GM12878 (cell line): Measurements from ENCODE around the gene AKR1C3. TPM values are rescaled to one million over a fixed set of nuclear protein-coding genes. Genes with fewer than 3 reads are reported as not detected.

ENCODE experiments used
- ATAC-seq: fragments of 200-7000 bp; cut with Tn5 transposase; 3 replicates; pipeline ENCODE4 v1.9.1; 2020; ENCODE audit warnings: mild to moderate bottlenecking, moderate library complexity
- BruUV-seq: library from RNA; stranded (reverse); fragments of 400-500 nt; replicated peaks from 2 replicates; lab custom pipeline; 2021; lab: Mats Ljungman, UMichigan
- CTCF ChIA-PET: fragments of 300-600 bp; sonication (Branson Sonifier 250); formaldehyde crosslinking; extraction: SDS; loops from one replicate; lab custom pipeline; 2021; ENCODE audit warnings: inconsistent platforms; lab: Yijun Ruan, JAX
- POLR2A ChIA-PET: fragments of 350-600 bp; formaldehyde crosslinking; extraction: SDS; loops from one replicate; lab custom pipeline; 2021; ENCODE audit warnings: inconsistent platforms; lab: Charles Lee
- RAD21 ChIA-PET: fragments of 300-600 bp; sonication (Branson Sonifier 250); formaldehyde crosslinking; loops from one replicate; lab custom pipeline; 2023; ENCODE audit warnings: antibody characterized with exemption; ENCODE audit not compliant: unreplicated experiment; lab: Charles Lee
- SMC1A ChIA-PET: fragments of 300-600 bp; sonication (Branson Sonifier 250); formaldehyde crosslinking; loops from one replicate; lab custom pipeline; 2023; ENCODE audit not compliant: unreplicated experiment, uncharacterized antibody; lab: Charles Lee
- DNase-seq: peaks from one replicate; pipeline ENCODE4 v3.0.0-alpha.2; 2011; ENCODE audit warnings: low read depth, low spot score
- FAIRE-seq: peaks from 3 replicates; lab custom pipeline; 2011; peaks lifted over from hg19 to GRCh38; lab: Jason Lieb, UNC
- H2AFZ ChIP-seq: 2 replicates; pipeline ENCODE4 v1.6.0; 2011; ENCODE audit warnings: low read depth, low read length, control low read depth; ENCODE audit not compliant: control insufficient read depth
- H3K27ac ChIP-seq: 2 replicates; pipeline ENCODE4 v1.5.1; 2011; ENCODE audit warnings: control low read depth; ENCODE audit not compliant: control insufficient read depth, insufficient read depth
- H3K27me3 ChIP-seq, 2 experiments: replicated peaks in 1 of 2; 2 replicates each; pipeline versions ENCODE4 v1.6.0 to v1.6.1; 2011; ENCODE audit warnings: low read length in 1 of 2; ENCODE audit not compliant: control insufficient read depth in 2 of 2, insufficient read depth in 2 of 2
- H3K36me3 ChIP-seq, 2 experiments: 2 replicates each; pipeline ENCODE4 v1.5.1; 2011; ENCODE audit warnings: low read length in 1 of 2; ENCODE audit not compliant: control insufficient read depth in 2 of 2, insufficient read depth in 2 of 2
- H3K4me1 ChIP-seq: 2 replicates; pipeline ENCODE4 v1.6.1; 2011; ENCODE audit warnings: mild to moderate bottlenecking, low read length, moderate library complexity, mixed read lengths; ENCODE audit not compliant: control insufficient read depth, insufficient read depth
- H3K4me2 ChIP-seq: 2 replicates; pipeline ENCODE4 v1.6.0; 2011; ENCODE audit warnings: control low read depth; ENCODE audit not compliant: control insufficient read depth, insufficient read depth
- H3K4me3 ChIP-seq: fragments of 200-600 bp; sonication (generic); 2 replicates; pipeline ENCODE4 v1.5.1; 2016
- H3K79me2 ChIP-seq: 2 replicates; pipeline ENCODE4 v1.6.0; 2011; ENCODE audit warnings: low read length; ENCODE audit not compliant: control insufficient read depth, insufficient read depth
- H3K9ac ChIP-seq: 2 replicates; pipeline ENCODE4 v1.8.0; 2011; ENCODE audit warnings: low read length, control low read depth, mixed read lengths; ENCODE audit not compliant: control insufficient read depth, insufficient read depth
- H3K9me3 ChIP-seq: replicated peaks from 3 replicates; pipeline ENCODE4 v1.5.1; 2011; ENCODE audit warnings: mild to moderate bottlenecking, low read length; ENCODE audit not compliant: control insufficient read depth, insufficient read depth
- H4K20me1 ChIP-seq: 2 replicates; pipeline ENCODE4 v1.6.0; 2011; ENCODE audit not compliant: control insufficient read depth, insufficient read depth
- BACH1 ChIP-seq: fragments of 450-650 bp; IDR thresholded peaks from 2 replicates; pipeline ENCODE4 v1.6.1; 2017; ENCODE audit warnings: mild to moderate bottlenecking, borderline replicate concordance
- ESRRA ChIP-seq: IDR thresholded peaks from 2 replicates; pipeline ENCODE4 v1.6.1; 2012; ENCODE audit warnings: mild to moderate bottlenecking, low read length, improper control_type of control experiment
- HDGF ChIP-seq: fragments of 450-650 bp; IDR thresholded peaks from 2 replicates; pipeline ENCODE4 v1.6.1; 2016; ENCODE audit warnings: antibody characterized with exemption
- NFIC ChIP-seq: IDR thresholded peaks from 2 replicates; pipeline ENCODE4 v1.6.1; 2012; ENCODE audit warnings: low read depth, mild to moderate bottlenecking, inconsistent platforms, low read length, moderate library complexity
- NFYB ChIP-seq: IDR thresholded peaks from 2 replicates; pipeline ENCODE4 v1.6.1; 2011; ENCODE audit warnings: low read depth, mild to moderate bottlenecking, low read length, improper control_type of control experiment, moderate library complexity; ENCODE audit not compliant: insufficient read depth
- PBX3 ChIP-seq: IDR thresholded peaks from 2 replicates; pipeline ENCODE4 v1.6.1; 2011; ENCODE audit warnings: mild to moderate bottlenecking, low read depth, low read length, moderate library complexity; ENCODE audit not compliant: insufficient replicate concordance
- SMAD5 ChIP-seq: IDR thresholded peaks from 2 replicates; pipeline ENCODE4 v1.6.1; 2016; ENCODE audit warnings: antibody characterized with exemption, low read depth
- ZZZ3 ChIP-seq: IDR thresholded peaks from 2 replicates; pipeline ENCODE4 v1.6.1; 2011; ENCODE audit warnings: low read depth; ENCODE audit not compliant: control insufficient read depth, insufficient read length
- WGBS: methylation state at CpG from one replicate; pipeline ENCODE4 v1.1.6; 2016; ENCODE audit warnings: low lambda C conversion rate; ENCODE audit not compliant: insufficient replicate concordance, insufficient coverage; ENCODE audit errors: missing lambda C conversion rate; 5-methylcytosine and 5-hydroxymethylcytosine counted together
- in situ Hi-C: fragments of 300-500 bp; cut with MboI; formaldehyde crosslinking; loops from 9 replicates; pipeline ENCODE4 v1.14.3; 2018; ENCODE audit warnings: mixed read lengths
- intact Hi-C: fragments of 100-400 bp; cut with micrococcal nuclease; formaldehyde crosslinking; loops from one replicate; pipeline ENCODE4 v1.14.2; 2022; ENCODE audit not compliant: unreplicated experiment
- polyA plus RNA-seq, 11 experiments: library from polyadenylated mRNA; depleted of rRNA in 4 of 11; unstranded in 6 of 11; stranded (reverse) in 5 of 11; fragments of >200 nt; fragmentation: Nextera tagmentation in 4 of 11; fragmentation: Illumina TruSeq in 1 of 11; extraction: Ambion mirVana in 4 of 11; extraction: Trizol in 1 of 11; gene quantifications; 1 replicate in 1 of 11; 2 replicates in 10 of 11; pipeline versions ENCODE4 v1.2.1 to v1.2.3, GENCODE V29; 2011 to 2016; ENCODE audit warnings: inconsistent platforms in 2 of 11, missing spikeins in 2 of 11, low read depth in 1 of 11
- total RNA-seq, 4 experiments: library from RNA; depleted of rRNA in 3 of 4; stranded (reverse); fragments of >200 nt in 3 of 4; fragmentation: Illumina TruSeq in 1 of 4; extraction: Trizol in 1 of 4; gene quantifications; 2 replicates each; pipeline versions ENCODE4 v1.2.1 to v1.2.3, GENCODE V29; 2013 to 2021

Gene AKR1C3
- total and polyA plus RNA-seq, 10 of the 15 experiments (the other 5 are each of a cell fraction or from before 2014, with no cell fraction given) = 0.26 to 0.35 TPM; not detected in 8

- TF ChIP-seq PBX3 = no peak
These were observed 1.8 kb upstream of the AKR1C3 start (continued) for GRCh38 chr10:5092375-5092774.

GRCh38 chr10:5092848-5093790, 1.1 kb upstream of the AKR1C3 start:
- RAD21 ChIA-PET = no interaction called here
- FAIRE-seq (no peak), DNase-seq (no peak), ATAC-seq (no peak)
- Histone ChIP-seq H3K36me3 (no peaks in the 10 kb centered on the region), H3K27me3 (no peaks in the 10 kb centered on the region), H3K9me3 (no peaks in the 10 kb centered on the region), H3K27ac (no peak overlapping the region), H3K9ac (no peak overlapping the region), H3K4me3 (no peak overlapping the region), H3K79me2 (no peaks in the 10 kb centered on the region), H2AFZ (no peak overlapping the region), H4K20me1 (no peaks in the 10 kb centered on the region), H3K4me1 (no peaks in the 10 kb centered on the region), H3K4me2 (no peak overlapping the region)
- no TSS peak for BruUV-seq
- POLR2A ChIA-PET = interaction anchor here (0.7 kb wide), 1 partner anchor 12 kb away, joined by 3 read pairs; no protein-coding TSS in a partner anchor
- intact Hi-C loops (loop anchor here (10.0 kb wide), 1 partner anchor 248 kb away; no protein-coding TSS in a partner anchor), in situ Hi-C loops (no loop called here)
- WGBS = 10% methylated on average over 6 of the region's 6 CpGs
- CTCF ChIA-PET = no interaction called here
- TF ChIP-seq HDGF (no peak), BACH1 (no peak), NFIC (no peak), ESRRA (no peak), NFYB (no peak), ZZZ3 (no peak), SMAD5 (no peak)
- SMC1A ChIA-PET = interaction anchor here (0.7 kb wide), 1 partner anchor 105 kb away, joined by 4 read pairs; no protein-coding TSS in a partner anchor
